Measurements from ENCODE around the gene SIVA1. TPM values are rescaled to one million over a fixed set of nuclear protein-coding genes. Genes with fewer than 3 reads are reported as not detected.

SIVA1 gene
- total RNA-seq, 1 experiment from 2014 or later: 139 TPM

- DNase-seq (ENCODE audit: low read depth): no peak
These were observed 17.9 kb downstream of the SIVA1 start for GRCh38 chr14:104770851-104771272.

DNA sequence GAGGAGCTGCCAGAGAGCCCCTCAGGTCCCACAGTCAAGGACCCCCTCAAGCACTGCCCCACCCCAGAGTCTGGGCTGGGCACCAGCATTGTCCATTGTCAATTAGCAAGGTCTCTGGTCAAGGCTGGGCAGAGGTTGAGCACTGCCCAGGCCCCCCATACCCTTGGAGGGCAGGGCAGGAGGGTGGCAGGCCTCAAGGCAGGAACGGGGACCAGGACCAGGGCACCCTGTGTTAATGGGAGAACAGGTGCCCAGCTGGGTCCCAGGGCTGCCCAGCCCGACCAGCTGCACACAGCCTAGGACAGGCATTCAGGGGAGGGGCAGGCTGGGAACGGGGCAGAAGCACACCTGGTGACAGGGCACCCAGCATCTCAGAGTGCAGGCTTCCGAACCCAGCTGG is 18.4 kb downstream of the SIVA1 start:
- no peak for DNase-seq (ENCODE audit: low read depth)

DNA sequence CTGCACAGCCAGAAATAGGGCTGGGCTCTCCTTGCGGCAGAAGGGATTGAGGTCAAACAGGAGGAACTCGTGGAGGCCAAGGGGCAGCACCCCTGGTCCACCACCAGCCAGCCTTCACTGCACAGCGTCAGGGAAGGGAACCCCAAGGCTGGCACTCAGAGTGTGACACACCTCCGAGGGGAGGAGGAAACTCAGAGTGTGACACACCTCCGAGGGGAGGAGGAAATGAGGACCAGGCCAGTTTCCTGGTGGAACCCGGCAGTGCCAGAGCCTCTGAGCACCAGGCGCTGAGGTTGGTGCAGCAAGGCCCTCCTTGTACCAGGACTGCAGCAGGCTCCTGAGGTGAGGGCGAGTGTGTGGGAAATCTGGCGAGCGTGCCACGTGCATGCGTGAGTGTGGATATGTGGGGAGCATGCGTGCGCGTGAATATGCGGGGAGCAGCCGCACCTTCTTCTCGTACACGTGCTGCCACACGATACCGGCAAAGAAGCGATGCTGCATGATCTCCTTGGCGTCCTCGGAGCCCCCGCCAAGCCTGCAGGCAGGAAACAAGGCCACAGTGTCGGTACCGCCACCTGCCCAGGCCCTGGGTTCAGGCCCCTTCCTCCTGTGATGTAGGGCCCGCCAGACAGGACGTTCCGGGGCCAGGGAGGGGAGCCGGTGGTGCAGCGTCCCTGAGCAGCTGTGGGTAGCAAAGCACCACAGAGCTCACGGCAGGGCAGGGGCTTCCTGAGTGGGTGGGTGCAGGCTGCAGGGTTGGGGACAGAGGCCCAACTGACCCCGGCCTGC is 19.2 kb downstream of the SIVA1 start:
- no peak for DNase-seq (ENCODE audit: low read depth)

DNA sequence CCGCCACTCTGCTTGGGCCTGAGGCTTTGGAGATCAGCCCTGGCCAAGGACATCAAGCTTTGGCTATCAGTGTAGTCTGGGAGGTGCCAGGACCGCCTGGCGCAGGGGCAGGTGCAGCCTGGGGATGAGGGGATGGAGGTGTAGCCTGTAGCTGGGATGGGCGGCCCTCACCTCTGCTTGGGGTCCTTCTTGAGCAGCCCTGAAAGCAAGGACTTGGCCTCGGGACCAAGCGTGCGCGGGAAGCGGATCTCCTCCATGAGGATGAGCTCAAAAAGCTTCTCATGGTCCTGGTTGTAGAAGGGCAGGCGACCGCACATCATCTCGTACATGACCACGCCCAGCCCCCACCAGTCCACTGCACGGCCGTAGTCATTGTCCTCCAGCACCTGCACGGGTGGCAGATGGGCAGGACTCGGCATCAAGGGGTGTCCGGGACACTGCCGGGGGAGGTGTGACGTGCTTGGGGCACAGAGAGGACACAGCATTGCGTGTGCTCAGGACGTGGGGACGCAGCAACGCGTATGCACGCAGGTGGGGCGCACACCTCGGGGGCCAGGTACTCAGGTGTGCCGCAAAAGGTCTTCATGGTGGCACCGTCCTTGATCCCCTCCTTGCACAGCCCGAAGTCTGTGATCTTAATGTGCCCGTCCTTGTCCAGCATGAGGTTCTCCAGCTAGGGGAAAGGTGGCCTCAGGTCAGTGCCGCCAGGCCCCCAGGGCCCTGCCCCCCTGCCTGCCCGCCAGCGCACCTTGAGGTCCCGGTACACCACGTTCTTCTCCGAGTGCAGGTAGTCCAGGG is 20.0 kb downstream of the SIVA1 start:
- DNase-seq (ENCODE audit: low read depth): no peak

- DNase-seq (ENCODE audit: low read depth): no peak
These were observed 20.8 kb downstream of the SIVA1 start for GRCh38 chr14:104773505-104774452.

GRCh38 chr14:104774453-104775072 is 21.6 kb downstream of the SIVA1 start:
- DNase-seq (ENCODE audit: low read depth): no peak

- DNase-seq (ENCODE audit: low read depth): no peak
These were observed 22.1 kb downstream of the SIVA1 start for GRCh38 chr14:104775073-104775489.

- no peak for DNase-seq (ENCODE audit: low read depth)
These were observed 23.5 kb downstream of the SIVA1 start for GRCh38 chr14:104776481-104776880.

GRCh38 chr14:104776961-104777807 is 24.2 kb downstream of the SIVA1 start:
- no peak for DNase-seq (ENCODE audit: low read depth)

- no peak for DNase-seq (ENCODE audit: low read depth)
These were observed 24.9 kb downstream of the SIVA1 start for GRCh38 chr14:104777808-104778249.

GRCh38 chr14:104778694-104779331 is 25.9 kb downstream of the SIVA1 start:
- DNase-seq (ENCODE audit: low read depth): no peak

- no peak for DNase-seq (ENCODE audit: low read depth)
These were observed 27.0 kb downstream of the SIVA1 start for GRCh38 chr14:104779776-104780512.

GRCh38 chr14:104780513-104781030 is 27.6 kb downstream of the SIVA1 start:
- DNase-seq (ENCODE audit: low read depth): no peak

- no peak for DNase-seq (ENCODE audit: low read depth)
These were observed 28.5 kb downstream of the SIVA1 start for GRCh38 chr14:104781271-104782077.

- DNase-seq (ENCODE audit: low read depth): no peak
These were observed 29.3 kb downstream of the SIVA1 start for GRCh38 chr14:104782086-104782807.

DNA sequence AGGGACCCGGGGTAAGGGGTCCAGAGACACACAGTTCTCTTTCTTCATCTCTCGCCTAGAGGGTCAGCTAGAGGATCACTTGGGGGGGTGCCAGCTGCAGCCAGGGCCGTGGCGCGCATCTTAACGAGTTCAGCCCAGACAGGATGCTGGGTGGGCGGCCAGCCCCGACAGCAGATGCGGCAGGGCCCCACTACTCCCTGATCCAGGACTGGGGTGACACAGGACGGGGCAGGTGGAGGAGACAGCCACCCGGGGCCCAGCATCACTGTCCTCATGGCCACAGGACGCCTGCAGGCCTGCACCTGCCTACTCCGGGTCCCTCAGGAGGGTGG is 29.8 kb downstream of the SIVA1 start:
- DNase-seq (ENCODE audit: low read depth): no peak

All from HT1080 (cell line).